ENCODE data around the gene CSF1R. TPM values are rescaled to one million over a fixed set of nuclear protein-coding genes. Genes with fewer than 3 reads are reported as not detected.

CSF1R gene
- total RNA-seq, 2 experiments from 2014 or later, result not detected

GRCh38 chr5:150061538-150061995 lies 24.8 kb downstream of the CSF1R start:
- no peak for DNase-seq
- Mint-ChIP-seq H3K4me1 (no peaks in the 10 kb centered on the region), H3K9me3 (no peaks in the 10 kb centered on the region), H3K27ac (no peak overlapping the region), H3K27me3 (no peaks in the 10 kb centered on the region), H3K4me3 (no peak overlapping the region), H3K36me3 (no peaks in the 10 kb centered on the region)

GRCh38 chr5:150060471-150060870 lies 25.9 kb downstream of the CSF1R start:
- Mint-ChIP-seq H3K9me3 (no peaks in the 10 kb centered on the region), H3K4me1 (no peaks in the 10 kb centered on the region), H3K4me3 (no peak overlapping the region), H3K36me3 (no peaks in the 10 kb centered on the region), H3K27me3 (no peaks in the 10 kb centered on the region), H3K27ac (no peak overlapping the region)
- no peak for DNase-seq

GRCh38 chr5:150059623-150060022 lies 26.7 kb downstream of the CSF1R start:
- Mint-ChIP-seq H3K36me3 (no peaks in the 10 kb centered on the region), H3K4me1 (no peaks in the 10 kb centered on the region)

GRCh38 chr5:150058480-150059126 lies 27.8 kb downstream of the CSF1R start:
- no peaks in the 10 kb centered on the region for H3K4me1 Mint-ChIP-seq
- peaks cover 7% of the 10 kb centered on the region for H3K36me3 Mint-ChIP-seq
- no peak overlapping the region for H3K27ac Mint-ChIP-seq
- no peaks in the 10 kb centered on the region for H3K27me3 Mint-ChIP-seq
- H3K4me3 Mint-ChIP-seq, result no peak overlapping the region
- no peak for DNase-seq
- no peaks in the 10 kb centered on the region for H3K9me3 Mint-ChIP-seq

More at GRCh38 chr5:150059623-150060022, 26.7 kb downstream of the CSF1R start:
- DNase-seq, result no peak
- H3K4me3 Mint-ChIP-seq, result no peak overlapping the region
- no peak overlapping the region for H3K27ac Mint-ChIP-seq
- no peaks in the 10 kb centered on the region for H3K27me3 Mint-ChIP-seq
- H3K9me3 Mint-ChIP-seq, result no peaks in the 10 kb centered on the region

GRCh38 chr5:150057996-150058395 lies 28.4 kb downstream of the CSF1R start:
- no peak overlapping the region for H3K4me3 Mint-ChIP-seq
- DNase-seq, result no peak
- peaks cover 8% of the 10 kb centered on the region for H3K36me3 Mint-ChIP-seq
- no peak overlapping the region for H3K27ac Mint-ChIP-seq
- no peaks in the 10 kb centered on the region for H3K9me3 Mint-ChIP-seq
- H3K4me1 Mint-ChIP-seq, result no peaks in the 10 kb centered on the region
- no peaks in the 10 kb centered on the region for H3K27me3 Mint-ChIP-seq

DNA sequence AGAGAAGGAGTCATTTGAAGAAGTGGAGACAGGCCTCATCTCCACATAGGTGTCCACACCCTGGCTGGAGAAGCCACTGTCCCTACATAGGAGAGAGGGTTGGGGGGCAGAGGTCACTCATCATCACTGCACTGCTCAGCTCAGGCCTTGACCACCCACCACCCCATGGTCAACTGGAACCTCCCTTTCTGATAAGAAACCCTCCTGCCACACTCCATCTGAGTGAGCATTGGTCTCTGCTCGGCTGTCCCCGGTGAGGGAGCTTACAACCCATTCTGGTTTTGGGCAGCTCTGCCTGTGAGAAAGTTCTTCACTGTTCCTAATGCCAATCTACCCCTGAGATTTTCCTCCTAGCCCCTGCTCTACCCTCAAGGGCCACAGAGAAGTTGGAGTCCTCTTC lies 28.8 kb downstream of the CSF1R start:
- Mint-ChIP-seq H3K36me3 (peaks cover 8% of the 10 kb centered on the region), H3K27me3 (no peaks in the 10 kb centered on the region), H3K9me3 (no peaks in the 10 kb centered on the region), H3K4me3 (no peak overlapping the region), H3K4me1 (no peaks in the 10 kb centered on the region), H3K27ac (no peak overlapping the region)
- no peak for DNase-seq

DNA sequence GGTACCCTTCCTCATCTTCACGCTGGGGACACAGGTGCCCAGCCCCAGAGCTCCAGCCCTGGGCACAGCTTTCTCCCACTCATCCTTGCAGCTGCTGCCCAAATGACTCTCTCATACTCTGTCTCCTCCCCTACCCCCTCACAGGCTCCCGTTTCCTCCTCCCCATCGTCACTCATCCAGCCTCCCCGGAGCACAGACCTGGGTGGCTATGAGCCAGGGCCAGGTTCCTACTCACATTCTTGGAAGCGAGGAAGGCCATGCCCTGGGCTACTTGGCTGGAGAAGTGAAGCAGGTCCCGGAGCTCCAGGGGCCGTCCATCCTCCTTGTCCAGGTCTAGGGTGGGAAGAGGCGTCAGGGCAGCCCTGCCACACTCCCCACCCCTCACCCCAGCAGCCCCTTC lies 29.3 kb downstream of the CSF1R start:
- Mint-ChIP-seq H3K36me3 (peaks cover 8% of the 10 kb centered on the region), H3K27me3 (no peaks in the 10 kb centered on the region), H3K4me1 (no peaks in the 10 kb centered on the region), H3K4me3 (no peak overlapping the region), H3K9me3 (no peaks in the 10 kb centered on the region), H3K27ac (no peak overlapping the region)
- no peak for DNase-seq

- no peak overlapping the region for H3K4me3 Mint-ChIP-seq
- no peak for DNase-seq
- no peaks in the 10 kb centered on the region for H3K27me3 Mint-ChIP-seq
- H3K9me3 Mint-ChIP-seq, result no peaks in the 10 kb centered on the region
- H3K4me1 Mint-ChIP-seq, result no peaks in the 10 kb centered on the region
- H3K27ac Mint-ChIP-seq, result no peak overlapping the region
- H3K36me3 Mint-ChIP-seq, result peaks cover 13% of the 10 kb centered on the region
Observed at GRCh38 chr5:150056075-150056443, 30.3 kb downstream of the CSF1R start.

GRCh38 chr5:150055326-150056074 lies 30.9 kb downstream of the CSF1R start:
- Mint-ChIP-seq H3K9me3 (no peaks in the 10 kb centered on the region), H3K27ac (no peak overlapping the region), H3K27me3 (no peaks in the 10 kb centered on the region), H3K4me1 (no peaks in the 10 kb centered on the region), H3K4me3 (no peak overlapping the region), H3K36me3 (peaks cover 15% of the 10 kb centered on the region)
- no peak for DNase-seq

- Mint-ChIP-seq H3K4me1 (no peaks in the 10 kb centered on the region), H3K27ac (no peak overlapping the region), H3K4me3 (no peak overlapping the region), H3K9me3 (no peaks in the 10 kb centered on the region), H3K27me3 (no peaks in the 10 kb centered on the region), H3K36me3 (peaks cover 15% of the 10 kb centered on the region)
- no peak for DNase-seq
Observed at GRCh38 chr5:150054569-150054968, 31.8 kb downstream of the CSF1R start.

DNA sequence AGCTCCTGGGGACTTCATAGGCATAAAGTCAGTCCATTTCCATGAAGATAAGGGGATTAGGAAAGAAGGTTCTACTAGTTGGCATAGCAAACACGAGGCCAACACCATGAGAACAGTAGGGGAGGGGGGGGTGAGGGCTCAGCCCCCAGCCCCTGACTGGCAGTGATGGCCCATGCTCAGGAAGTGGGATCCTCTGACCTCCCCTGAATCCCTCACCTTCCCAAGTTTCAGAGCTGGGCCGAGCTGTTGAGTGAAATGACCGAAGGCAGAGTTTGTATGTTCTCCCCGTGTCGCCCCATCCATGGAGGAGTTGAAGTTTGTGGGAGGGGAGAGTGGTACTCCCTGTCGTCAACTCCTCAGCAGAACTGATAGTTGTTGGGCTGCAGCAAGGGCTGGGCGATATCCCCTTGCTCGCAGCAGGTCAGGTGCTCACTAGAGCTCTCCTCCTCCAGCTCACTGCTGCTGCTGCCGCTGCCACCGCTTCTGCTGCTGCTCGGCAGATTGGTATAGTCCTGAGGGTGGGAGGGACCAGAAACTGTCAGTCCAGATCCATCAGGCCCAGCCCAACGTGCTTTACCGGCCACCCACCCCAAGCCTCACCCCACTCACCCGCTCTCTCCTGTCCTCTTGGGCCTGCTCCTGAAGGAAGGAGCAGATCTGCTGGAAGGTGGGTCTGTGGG lies 32.5 kb downstream of the CSF1R start:
- peaks cover 20% of the 10 kb centered on the region for H3K36me3 Mint-ChIP-seq
- H3K27me3 Mint-ChIP-seq, result no peaks in the 10 kb centered on the region
- no peaks in the 10 kb centered on the region for H3K4me1 Mint-ChIP-seq
- no peak for DNase-seq
- H3K4me3 Mint-ChIP-seq, result no peak overlapping the region
- H3K27ac Mint-ChIP-seq, result no peak overlapping the region
- H3K9me3 Mint-ChIP-seq, result no peaks in the 10 kb centered on the region

DNA sequence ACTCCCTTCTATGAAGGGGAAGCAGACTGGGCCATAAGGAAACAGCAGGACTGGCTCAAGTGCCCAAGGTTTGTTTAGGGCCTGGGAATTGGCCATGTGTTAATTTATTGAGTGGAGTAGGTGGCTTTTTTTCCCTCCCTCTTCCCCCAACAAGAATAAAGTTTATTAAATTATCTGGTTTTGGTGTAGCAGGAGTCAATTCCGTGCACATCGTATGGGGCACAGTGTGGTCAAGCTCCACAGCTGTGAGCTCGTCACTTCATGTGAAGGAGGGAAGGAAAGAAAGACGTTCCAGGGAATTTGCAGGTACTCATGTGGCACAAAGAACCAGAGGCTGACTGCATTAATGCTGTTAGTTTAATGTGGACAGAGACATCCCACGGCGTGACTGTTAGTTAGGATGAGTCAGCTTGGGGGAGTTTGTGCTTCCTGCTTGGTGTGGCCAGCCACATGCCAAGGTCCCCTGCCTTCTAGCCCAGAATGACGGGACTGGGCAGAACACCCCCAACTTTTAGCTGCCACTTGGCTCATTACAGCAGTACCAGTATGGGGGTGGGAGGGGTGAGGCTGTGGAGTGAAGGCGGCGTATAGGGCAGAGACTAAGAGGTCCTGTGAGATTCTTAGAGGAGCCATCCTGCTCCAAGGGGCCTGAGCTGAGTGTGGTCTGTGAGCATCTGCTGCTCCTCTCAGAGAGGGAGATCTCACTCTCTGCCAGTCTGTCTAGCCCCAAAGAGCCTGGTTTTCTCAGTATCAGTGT lies 33.2 kb downstream of the CSF1R start:
- H3K4me3 Mint-ChIP-seq, result no peak overlapping the region
- no peaks in the 10 kb centered on the region for H3K9me3 Mint-ChIP-seq
- H3K36me3 Mint-ChIP-seq, result peaks cover 23% of the 10 kb centered on the region
- no peak overlapping the region for H3K27ac Mint-ChIP-seq
- H3K27me3 Mint-ChIP-seq, result no peaks in the 10 kb centered on the region
- no peaks in the 10 kb centered on the region for H3K4me1 Mint-ChIP-seq
- DNase-seq, result no peak

GRCh38 chr5:150052226-150052955 lies 34.0 kb downstream of the CSF1R start:
- Mint-ChIP-seq H3K9me3 (no peaks in the 10 kb centered on the region), H3K27ac (no peak overlapping the region), H3K36me3 (peaks cover 23% of the 10 kb centered on the region), H3K4me3 (no peak overlapping the region), H3K4me1 (no peaks in the 10 kb centered on the region), H3K27me3 (no peaks in the 10 kb centered on the region)
- no peak for DNase-seq

DNA sequence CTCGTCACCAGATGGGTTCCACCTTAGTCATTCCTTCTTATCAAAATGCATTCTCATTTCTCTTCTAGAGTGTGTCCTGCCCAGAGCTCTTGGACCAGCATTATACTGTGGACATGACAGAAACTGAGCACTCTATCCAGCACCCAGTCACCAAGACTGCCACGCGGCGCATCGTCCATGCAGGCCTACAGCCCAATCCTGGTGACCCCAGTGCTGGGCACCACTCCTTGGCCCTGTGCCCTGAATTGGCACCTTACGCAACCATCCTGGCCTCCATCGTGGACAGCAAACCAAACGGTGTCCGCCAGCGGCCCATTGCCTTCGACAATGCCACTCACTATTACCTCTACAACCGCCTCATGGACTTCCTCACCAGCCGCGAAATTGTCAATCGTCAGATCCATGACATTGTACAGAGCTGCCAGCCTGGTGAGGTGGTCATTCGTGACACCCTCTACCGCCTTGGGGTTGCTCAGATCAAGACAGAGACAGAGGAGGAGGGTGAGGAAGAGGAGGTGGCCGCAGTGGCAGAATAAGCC lies 34.6 kb downstream of the CSF1R start:
- no peak for DNase-seq
- H3K27ac Mint-ChIP-seq, result no peak overlapping the region

More for the DNA sequence above, 34.6 kb downstream of the CSF1R start:
- no peak overlapping the region for H3K4me3 Mint-ChIP-seq
- H3K4me1 Mint-ChIP-seq, result no peaks in the 10 kb centered on the region
- H3K27me3 Mint-ChIP-seq, result no peaks in the 10 kb centered on the region
- H3K36me3 Mint-ChIP-seq, result peaks cover 23% of the 10 kb centered on the region
- H3K9me3 Mint-ChIP-seq, result no peaks in the 10 kb centered on the region

All from activated naive CD8-positive, alpha-beta T cell treated with anti-CD3 and anti-CD28 coated beads for 36 hours (primary cell).